HPDE6-E6E7 (cell line): ENCODE data around the gene IMPACT.

Experiments used
- DNase-seq: peaks from one replicate; pipeline ENCODE4 v3.0.0; 2011; ENCODE audit warnings: missing footprints; ENCODE audit errors: extremely low spot score

The IMPACT gene

GRCh38 chr18:24479371-24479770, 52.9 kb downstream of the IMPACT start:
- no peak for DNase-seq

GRCh38 chr18:24482821-24483220, 56.4 kb downstream of the IMPACT start:
- no peak for DNase-seq

DNA sequence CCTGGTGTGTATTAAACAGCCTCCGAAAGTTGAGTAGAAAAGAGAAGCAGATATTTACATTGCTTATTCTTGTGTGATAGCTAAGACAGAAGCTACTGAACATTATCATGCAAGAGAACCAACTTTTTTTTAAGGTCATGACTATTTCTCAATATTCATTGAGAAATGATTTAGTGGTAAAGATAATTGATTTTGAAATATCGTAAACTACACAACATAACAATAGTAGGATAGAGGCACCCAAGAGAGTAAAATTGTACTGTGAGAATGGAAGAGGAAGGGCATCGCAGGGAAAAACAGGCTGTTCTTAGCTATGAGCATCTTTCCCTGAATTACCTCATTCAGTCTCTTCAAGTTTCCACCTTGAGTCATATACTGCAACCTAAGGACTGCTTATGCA, 59.2 kb downstream of the IMPACT start:
- no peak for DNase-seq

DNA sequence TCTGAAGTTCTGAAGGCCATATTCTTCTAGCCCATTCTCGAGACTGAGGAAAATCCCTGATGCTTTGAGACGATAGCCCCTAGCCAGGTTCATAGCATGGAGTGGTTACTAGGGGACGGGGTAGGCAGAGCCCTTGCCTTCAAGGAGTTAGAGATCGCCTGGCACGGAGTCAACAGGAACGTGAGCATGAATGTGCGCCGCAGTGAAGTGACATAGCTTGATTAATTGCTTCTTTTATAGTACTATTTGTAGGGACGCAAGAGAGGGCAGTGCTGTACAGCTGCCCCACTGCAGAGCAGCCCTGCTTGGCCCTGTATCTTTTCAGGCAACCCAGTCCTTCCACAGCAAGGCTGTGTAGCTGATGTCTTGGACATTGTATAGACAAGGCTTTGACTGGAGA, 60.2 kb downstream of the IMPACT start:
- no peak for DNase-seq

DNA sequence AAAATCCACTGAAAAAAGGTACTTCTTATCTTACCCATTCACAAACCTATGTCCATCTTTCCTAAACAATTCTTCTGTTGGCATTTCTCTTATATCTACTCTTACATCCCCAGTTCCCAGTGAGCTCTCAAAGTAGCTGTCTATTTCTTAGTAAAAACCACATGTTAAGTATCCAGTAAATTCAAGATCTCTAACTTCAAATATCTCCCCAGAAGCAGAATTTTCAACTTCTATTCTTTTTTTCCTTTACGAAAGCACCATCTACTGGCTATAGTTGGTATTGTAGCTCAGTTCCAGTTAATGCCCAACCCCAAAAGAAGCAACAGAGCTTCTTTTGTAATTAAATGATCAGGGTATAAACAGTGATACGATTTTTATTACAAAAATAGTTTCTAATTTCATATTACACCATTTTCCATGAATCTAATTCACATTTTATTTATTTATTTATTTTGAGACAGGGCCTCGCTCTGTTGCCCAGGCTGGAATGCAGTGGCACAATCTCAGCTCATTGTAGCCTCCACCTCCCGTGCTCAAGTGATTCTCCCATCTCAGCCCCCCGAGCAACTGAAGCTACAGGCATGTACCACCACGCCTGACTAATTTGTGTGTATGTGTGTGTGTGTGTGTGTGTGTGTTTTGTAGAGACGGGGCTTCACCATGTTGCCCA, 62.5 kb downstream of the IMPACT start:
- DNase-seq, result peak; percentile 29

- no peak for DNase-seq
These were observed 64.1 kb downstream of the IMPACT start for GRCh38 chr18:24490539-24490938.

DNA sequence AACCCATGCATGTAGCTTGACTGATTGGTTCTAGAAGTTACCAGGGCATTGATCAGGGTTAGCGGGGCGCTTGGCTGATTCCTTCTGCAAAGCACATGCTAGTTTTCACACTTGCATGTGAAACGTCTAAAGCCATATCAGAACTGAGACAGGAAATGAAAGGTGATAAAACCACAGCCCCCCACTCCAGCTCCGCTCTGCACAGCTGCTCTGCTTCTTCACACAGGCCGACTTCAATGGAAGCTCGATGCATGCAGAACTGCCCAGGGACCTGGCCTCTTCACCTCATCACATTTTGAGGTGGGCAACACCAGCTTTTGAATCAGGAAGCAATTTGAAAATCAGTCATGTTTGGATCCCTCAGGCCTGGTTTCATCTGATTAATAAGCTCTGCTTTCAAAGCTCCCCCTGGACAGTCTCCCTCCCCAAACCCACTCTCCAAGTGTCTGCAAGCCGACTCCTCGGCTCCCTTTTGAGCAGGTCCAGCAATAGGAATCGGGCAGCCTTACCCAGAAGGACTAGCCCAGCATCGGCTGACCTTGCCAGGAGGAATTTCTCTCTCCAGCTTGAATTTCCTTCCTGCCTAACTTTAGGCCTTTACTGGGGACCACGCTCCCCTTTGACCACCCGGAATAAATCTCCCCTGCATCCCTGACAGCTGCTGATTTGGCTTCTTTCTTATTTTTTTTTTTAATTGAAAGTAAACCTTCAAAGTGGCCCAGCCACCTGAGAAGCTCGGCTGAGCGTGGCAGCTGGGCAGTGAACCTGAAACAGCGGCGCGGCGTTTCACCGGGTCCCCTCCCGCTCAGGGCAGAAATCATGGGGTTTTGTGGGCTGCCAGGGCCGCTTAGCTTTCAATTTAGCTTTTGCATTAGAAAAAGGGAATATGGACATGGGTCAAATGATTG, 65.7 kb downstream of the IMPACT start:
- DNase-seq, result no peak

DNA sequence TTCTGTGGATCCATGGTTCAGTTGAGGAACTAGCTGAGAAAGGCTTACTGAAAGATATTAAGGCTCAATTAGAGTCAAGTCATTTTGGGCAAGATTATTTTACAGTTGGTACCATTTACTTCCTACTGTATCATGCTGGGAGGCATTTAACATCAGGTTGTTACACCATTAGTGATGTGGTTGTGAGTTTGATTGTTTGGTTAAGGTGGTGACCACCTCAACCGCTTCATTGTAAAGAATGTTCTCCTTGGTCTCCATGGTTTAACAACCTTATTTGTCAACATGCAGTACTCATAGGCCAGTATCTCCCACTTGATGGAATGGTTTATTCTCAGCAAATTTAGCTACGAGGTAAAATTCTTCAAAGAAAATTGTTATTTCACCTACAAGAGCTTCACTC, 68.1 kb downstream of the IMPACT start:
- DNase-seq, result no peak

GRCh38 chr18:24497031-24497754, 70.7 kb downstream of the IMPACT start:
- no peak for DNase-seq

GRCh38 chr18:24499814-24500213, 73.3 kb downstream of the IMPACT start:
- DNase-seq, result no peak

DNA sequence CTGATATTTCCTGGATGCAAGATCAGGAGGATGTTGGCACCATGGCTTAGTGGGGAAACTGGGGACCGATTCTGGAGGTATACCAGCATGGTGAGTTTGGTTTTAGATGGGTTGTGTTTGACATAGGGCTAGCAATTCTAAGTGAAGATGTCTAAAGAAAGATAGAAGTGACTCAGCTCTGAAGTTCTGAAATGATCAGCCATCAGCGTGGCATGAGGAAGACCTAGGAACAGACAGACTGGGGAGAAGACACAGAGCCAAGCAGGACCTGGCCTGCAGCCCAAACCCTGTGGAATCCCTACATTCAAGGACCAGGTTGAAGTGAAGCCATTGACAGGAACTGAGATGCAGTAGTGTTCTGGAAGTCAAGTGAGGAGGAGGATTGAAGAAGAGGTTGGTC, 73.7 kb downstream of the IMPACT start:
- DNase-seq, result no peak

DNA sequence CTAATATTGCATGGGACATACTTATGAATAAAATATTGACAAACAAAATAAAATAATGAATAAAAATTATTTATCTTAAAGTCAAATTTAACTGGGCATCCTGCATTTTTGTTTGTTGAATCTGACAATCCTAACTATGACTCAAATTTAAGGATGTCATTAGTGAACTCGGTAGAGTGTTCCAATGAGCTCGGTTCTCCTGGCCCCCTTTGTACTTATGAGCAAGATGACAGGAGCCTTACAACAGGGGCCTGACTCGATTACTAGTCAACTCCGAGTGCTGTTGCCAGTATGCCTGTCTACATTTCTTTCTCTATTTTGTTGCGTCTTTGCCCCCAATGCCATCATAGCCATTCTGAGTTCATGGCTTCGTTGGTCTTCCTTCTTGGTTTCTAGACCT, 74.3 kb downstream of the IMPACT start:
- no peak for DNase-seq

- DNase-seq, result peak; percentile 34
These were observed 76.4 kb downstream of the IMPACT start for GRCh38 chr18:24502667-24503523.
